ENCODE results near the gene ALKBH8. TPM values are rescaled to one million over a fixed set of nuclear protein-coding genes. Genes with fewer than 3 reads are reported as not detected.

The ALKBH8 gene
- total and polyA plus RNA-seq, 2 of the 13 experiments (the other 11 are each of a cell fraction or from before 2014, with no cell fraction given): 2.4 to 9.1 TPM

DNA sequence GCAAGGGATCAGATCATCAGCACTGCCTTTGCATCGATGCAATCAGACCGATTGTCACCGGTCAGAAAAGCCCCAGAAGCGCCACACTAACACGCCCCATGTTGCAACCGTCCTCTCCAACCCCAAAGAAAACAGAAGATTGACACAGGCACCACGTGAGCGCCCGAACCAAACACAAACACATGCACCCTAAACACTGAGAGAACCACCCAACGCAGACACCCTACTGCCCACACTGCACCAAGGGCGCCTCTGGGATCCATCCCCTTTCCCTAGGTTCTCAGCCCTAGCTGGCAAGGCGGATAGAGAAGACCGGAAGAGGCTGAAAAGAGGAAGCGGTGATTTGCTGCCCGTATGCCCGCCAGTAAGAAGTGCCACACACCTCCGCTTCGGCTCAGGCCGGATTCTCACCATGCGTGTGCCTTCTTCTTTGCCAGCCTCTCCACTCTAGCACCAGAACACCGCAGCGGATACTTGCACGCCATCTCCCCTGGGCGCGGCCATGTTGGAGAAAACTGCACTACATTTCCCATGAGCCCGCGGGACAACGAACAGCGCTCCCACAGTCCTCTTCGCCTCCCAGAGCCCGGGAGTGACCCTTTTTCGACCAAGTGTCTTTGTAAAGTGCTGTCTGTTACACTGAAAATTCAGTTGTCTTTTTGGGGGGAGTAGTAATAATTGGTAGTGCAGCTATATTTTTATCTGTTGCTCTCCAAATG, at the start of gene ALKBH8 (continued):
- TF ChIP-seq, protein P1, sequence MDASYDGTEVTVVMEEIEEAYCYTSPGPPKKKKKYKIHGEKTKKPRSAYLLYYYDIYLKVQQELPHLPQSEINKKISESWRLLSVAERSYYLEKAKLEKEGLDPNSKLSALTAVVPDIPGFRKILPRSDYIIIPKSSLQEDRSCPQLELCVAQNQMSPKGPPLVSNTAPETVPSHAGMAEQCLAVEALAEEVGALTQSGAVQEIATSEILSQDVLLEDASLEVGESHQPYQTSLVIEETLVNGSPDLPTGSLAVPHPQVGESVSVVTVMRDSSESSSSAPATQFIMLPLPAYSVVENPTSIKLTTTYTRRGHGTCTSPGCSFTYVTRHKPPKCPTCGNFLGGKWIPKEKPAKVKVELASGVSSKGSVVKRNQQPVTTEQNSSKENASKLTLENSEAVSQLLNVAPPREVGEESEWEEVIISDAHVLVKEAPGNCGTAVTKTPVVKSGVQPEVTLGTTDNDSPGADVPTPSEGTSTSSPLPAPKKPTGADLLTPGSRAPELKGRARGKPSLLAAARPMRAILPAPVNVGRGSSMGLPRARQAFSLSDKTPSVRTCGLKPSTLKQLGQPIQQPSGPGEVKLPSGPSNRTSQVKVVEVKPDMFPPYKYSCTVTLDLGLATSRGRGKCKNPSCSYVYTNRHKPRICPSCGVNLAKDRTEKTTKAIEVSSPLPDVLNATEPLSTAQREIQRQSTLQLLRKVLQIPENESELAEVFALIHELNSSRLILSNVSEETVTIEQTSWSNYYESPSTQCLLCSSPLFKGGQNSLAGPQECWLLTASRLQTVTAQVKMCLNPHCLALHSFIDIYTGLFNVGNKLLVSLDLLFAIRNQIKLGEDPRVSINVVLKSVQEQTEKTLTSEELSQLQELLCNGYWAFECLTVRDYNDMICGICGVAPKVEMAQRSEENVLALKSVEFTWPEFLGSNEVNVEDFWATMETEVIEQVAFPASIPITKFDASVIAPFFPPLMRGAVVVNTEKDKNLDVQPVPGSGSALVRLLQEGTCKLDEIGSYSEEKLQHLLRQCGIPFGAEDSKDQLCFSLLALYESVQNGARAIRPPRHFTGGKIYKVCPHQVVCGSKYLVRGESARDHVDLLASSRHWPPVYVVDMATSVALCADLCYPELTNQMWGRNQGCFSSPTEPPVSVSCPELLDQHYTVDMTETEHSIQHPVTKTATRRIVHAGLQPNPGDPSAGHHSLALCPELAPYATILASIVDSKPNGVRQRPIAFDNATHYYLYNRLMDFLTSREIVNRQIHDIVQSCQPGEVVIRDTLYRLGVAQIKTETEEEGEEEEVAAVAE (CRISPR knock-in tag; IDR thresholded peaks at IDR 0.05; ENCODE audit: borderline replicate concordance): 0 out of 2 replicates have a peak, but pooled peaks have one; percentile 74
- TF ChIP-seq MBNL3 (CRISPR knock-in tag; conservative IDR thresholded peaks at IDR 0.05) (no peak), ZNF746 (CRISPR knock-in tag; IDR thresholded peaks at IDR 0.05) (no peak), MED13 (CRISPR knock-in tag; IDR thresholded peaks at IDR 0.05) (no peak), LBX2 (CRISPR knock-in tag; IDR thresholded peaks at IDR 0.05; ENCODE audit: borderline replicate concordance) (no peak), ZNF12 (CRISPR knock-in tag; IDR thresholded peaks at IDR 0.05) (0 out of 2 replicates have a peak, but pooled peaks have one; percentile 16), MTF2 (CRISPR knock-in tag; IDR thresholded peaks at IDR 0.05; ENCODE audit: borderline replicate concordance) (no peak; the same call in 1 of the 2 replicates), GATA4 (IDR thresholded peaks at IDR 0.05; ENCODE audit: borderline replicate concordance, low read depth) (no peak), ZFP1 (CRISPR knock-in tag; IDR thresholded peaks at IDR 0.05) (no peak), ZFAT (CRISPR knock-in tag; conservative IDR thresholded peaks at IDR 0.05) (no peak), SIN3A (IDR thresholded peaks at IDR 0.05; ENCODE audit: borderline replicate concordance, low read depth, low read length) (0 out of 2 replicates have a peak, but pooled peaks have one; percentile 55), KDM4B (CRISPR knock-in tag; IDR thresholded peaks at IDR 0.05) (no peak), ZNF296 (CRISPR knock-in tag; conservative IDR thresholded peaks at IDR 0.05) (no peak), ZNF724P (CRISPR knock-in tag; IDR thresholded peaks at IDR 0.05; ENCODE audit: borderline replicate concordance) (no peak), ZFP36L1 (CRISPR knock-in tag; IDR thresholded peaks at IDR 0.05) (no peak), YY1 (IDR thresholded peaks at IDR 0.05; ENCODE audit: insufficient read depth, insufficient replicate concordance, low read depth, low read length) (peak; percentile 99), ELK4 (CRISPR knock-in tag; IDR thresholded peaks at IDR 0.05; ENCODE audit: borderline replicate concordance) (no peak), ZNF577 (CRISPR knock-in tag; IDR thresholded peaks at IDR 0.05; ENCODE audit: borderline replicate concordance, low read depth) (no peak), MAF1 (CRISPR knock-in tag; IDR thresholded peaks at IDR 0.05; ENCODE audit: borderline replicate concordance) (no peak)
- TF ChIP-seq, protein P2, sequence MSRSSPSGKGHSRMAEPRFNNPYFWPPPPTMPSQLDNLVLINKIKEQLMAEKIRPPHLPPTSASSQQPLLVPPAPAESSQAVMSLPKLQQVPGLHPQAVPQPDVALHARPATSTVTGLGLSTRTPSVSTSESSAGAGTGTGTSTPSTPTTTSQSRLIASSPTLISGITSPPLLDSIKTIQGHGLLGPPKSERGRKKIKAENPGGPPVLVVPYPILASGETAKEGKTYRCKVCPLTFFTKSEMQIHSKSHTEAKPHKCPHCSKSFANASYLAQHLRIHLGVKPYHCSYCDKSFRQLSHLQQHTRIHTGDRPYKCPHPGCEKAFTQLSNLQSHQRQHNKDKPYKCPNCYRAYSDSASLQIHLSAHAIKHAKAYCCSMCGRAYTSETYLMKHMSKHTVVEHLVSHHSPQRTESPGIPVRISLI (CRISPR knock-in tag; IDR thresholded peaks at IDR 0.05; ENCODE audit: borderline replicate concordance): no peak
- TF ChIP-seq, protein P3, sequence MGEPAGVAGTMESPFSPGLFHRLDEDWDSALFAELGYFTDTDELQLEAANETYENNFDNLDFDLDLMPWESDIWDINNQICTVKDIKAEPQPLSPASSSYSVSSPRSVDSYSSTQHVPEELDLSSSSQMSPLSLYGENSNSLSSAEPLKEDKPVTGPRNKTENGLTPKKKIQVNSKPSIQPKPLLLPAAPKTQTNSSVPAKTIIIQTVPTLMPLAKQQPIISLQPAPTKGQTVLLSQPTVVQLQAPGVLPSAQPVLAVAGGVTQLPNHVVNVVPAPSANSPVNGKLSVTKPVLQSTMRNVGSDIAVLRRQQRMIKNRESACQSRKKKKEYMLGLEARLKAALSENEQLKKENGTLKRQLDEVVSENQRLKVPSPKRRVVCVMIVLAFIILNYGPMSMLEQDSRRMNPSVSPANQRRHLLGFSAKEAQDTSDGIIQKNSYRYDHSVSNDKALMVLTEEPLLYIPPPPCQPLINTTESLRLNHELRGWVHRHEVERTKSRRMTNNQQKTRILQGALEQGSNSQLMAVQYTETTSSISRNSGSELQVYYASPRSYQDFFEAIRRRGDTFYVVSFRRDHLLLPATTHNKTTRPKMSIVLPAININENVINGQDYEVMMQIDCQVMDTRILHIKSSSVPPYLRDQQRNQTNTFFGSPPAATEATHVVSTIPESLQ (CRISPR knock-in tag; conservative IDR thresholded peaks at IDR 0.05): no peak
